Measurements from ENCODE around the gene KRT80. TPM values are rescaled to one million over a fixed set of nuclear protein-coding genes. Genes with fewer than 3 reads are reported as not detected.

Gene KRT80
- polyA plus RNA-seq, 1 donor (not counting 4 experiments of a cell fraction or from before 2014, with no cell fraction given), result 4.1 TPM

GRCh38 chr12:52130711-52131110 lies 61.1 kb downstream of the KRT80 start:
- dilution Hi-C loops (cut with MboI; ENCODE audit: extremely low pct_ligation_motif_present, low sequenced_read_pairs), result no loop called here
- no peak overlapping the region for H3K4me2 ChIP-seq (ENCODE audit: control insufficient read depth, extremely low read depth, insufficient read depth, low read depth, low read length)
- TF ChIP-seq CTCF (optimal IDR thresholded peaks at IDR 0.05 in 1 of 3, IDR thresholded peaks at IDR 0.05 in 1 of 3, conservative IDR thresholded peaks at IDR 0.05 in 1 of 3; ENCODE audit: extremely low read depth in 1 of 3, insufficient read depth in 2 of 3, low read length in 3 of 3), result no peak
- TF ChIP-seq EZH2 (IDR thresholded peaks at IDR 0.05; ENCODE audit: low read length), result no peak

GRCh38 chr12:52127683-52128450 lies 63.9 kb downstream of the KRT80 start:
- Histone ChIP-seq H4K20me1 (ENCODE audit: control insufficient read depth, extremely low read depth, insufficient read depth, low read length) (no peaks in the 10 kb centered on the region), H3K4me1 (ENCODE audit: control insufficient read depth, extremely low read depth, insufficient read depth, low read length) (no peaks in the 10 kb centered on the region), H3K4me2 (ENCODE audit: control insufficient read depth, extremely low read depth, insufficient read depth, low read depth, low read length) (no peak overlapping the region), H3K4me3 (ENCODE audit: control insufficient read depth in 2 of 3, extremely low read depth in 1 of 3, insufficient read depth in 2 of 3, low read depth in 1 of 3, low read length in 3 of 3) (no peak overlapping the region), H3K79me2 (ENCODE audit: control insufficient read depth, insufficient read depth, low read length) (no peaks in the 10 kb centered on the region), H3K9ac (ENCODE audit: control insufficient read depth, extremely low read depth, insufficient read depth, low read length) (no peak overlapping the region), H2AFZ (ENCODE audit: control insufficient read depth, low read length) (no peak overlapping the region), H3K27me3 (ENCODE audit: control insufficient read depth, extremely low read depth, insufficient read depth, low read length) (peaks cover 11% of the 10 kb centered on the region), H3K9me1 (ENCODE audit: control insufficient read depth, extremely low read depth, insufficient read depth, low read length) (no peaks in the 10 kb centered on the region), H3K36me3 (ENCODE audit: control insufficient read depth in 2 of 2, extremely low read depth in 1 of 2, insufficient read depth in 2 of 2, low read length in 2 of 2) (no peaks in the 10 kb centered on the region), H3K27ac (ENCODE audit: control insufficient read depth, insufficient read depth, low read length) (no peak overlapping the region), H3K9me3 (ENCODE audit: control insufficient read depth, low read depth, low read length) (no peaks in the 10 kb centered on the region)
- TF ChIP-seq CTCF (optimal IDR thresholded peaks at IDR 0.05 in 1 of 3, IDR thresholded peaks at IDR 0.05 in 1 of 3, conservative IDR thresholded peaks at IDR 0.05 in 1 of 3; ENCODE audit: extremely low read depth in 1 of 3, insufficient read depth in 2 of 3, low read length in 3 of 3) (no peak), EZH2 (IDR thresholded peaks at IDR 0.05; ENCODE audit: low read length) (no peak)
- DNase-seq (ENCODE audit: low read depth, low spot score) (no peak), FAIRE-seq (no peak)
- dilution Hi-C loops (cut with MboI; ENCODE audit: extremely low pct_ligation_motif_present, low sequenced_read_pairs), result no loop called here

More at GRCh38 chr12:52130711-52131110, 61.1 kb downstream of the KRT80 start:
- Histone ChIP-seq H3K4me3 (ENCODE audit: control insufficient read depth in 2 of 3, extremely low read depth in 1 of 3, insufficient read depth in 2 of 3, low read depth in 1 of 3, low read length in 3 of 3) (no peak overlapping the region), H3K79me2 (ENCODE audit: control insufficient read depth, insufficient read depth, low read length) (no peaks in the 10 kb centered on the region), H3K27me3 (ENCODE audit: control insufficient read depth, extremely low read depth, insufficient read depth, low read length) (peaks cover 7% of the 10 kb centered on the region), H3K9me3 (ENCODE audit: control insufficient read depth, low read depth, low read length) (no peaks in the 10 kb centered on the region), H2AFZ (ENCODE audit: control insufficient read depth, low read length) (no peak overlapping the region), H3K9ac (ENCODE audit: control insufficient read depth, extremely low read depth, insufficient read depth, low read length) (no peak overlapping the region), H3K36me3 (ENCODE audit: control insufficient read depth in 2 of 2, extremely low read depth in 1 of 2, insufficient read depth in 2 of 2, low read length in 2 of 2) (no peaks in the 10 kb centered on the region), H4K20me1 (ENCODE audit: control insufficient read depth, extremely low read depth, insufficient read depth, low read length) (no peaks in the 10 kb centered on the region), H3K4me1 (ENCODE audit: control insufficient read depth, extremely low read depth, insufficient read depth, low read length) (no peaks in the 10 kb centered on the region), H3K9me1 (ENCODE audit: control insufficient read depth, extremely low read depth, insufficient read depth, low read length) (no peaks in the 10 kb centered on the region), H3K27ac (ENCODE audit: control insufficient read depth, insufficient read depth, low read length) (no peak overlapping the region)
- FAIRE-seq (no peak), DNase-seq (ENCODE audit: low read depth, low spot score) (no peak)
